GM21737 (cell line): Measurements from ENCODE around the gene CHAT.

Source experiments
- ATAC-seq: cut with Tn5 transposase; IDR thresholded peaks from one replicate; pipeline ENCODE4 v1.9.1; 2021; ENCODE audit warnings: mild to moderate bottlenecking, moderate library complexity; ENCODE audit not compliant: unreplicated experiment

The CHAT gene

GRCh38 chr10:49613882-49614241 is at the start of gene CHAT:
TSS of gene CHAT (plus strand) at chr10:49614037. CDS start at chr10:49614190, 153 bp downstream.
- ATAC-seq = no peak

- no peak for ATAC-seq
Observed at GRCh38 chr10:49564461-49565009, 49.3 kb upstream of the CHAT start.

- no peak for ATAC-seq
Observed at GRCh38 chr10:49567810-49568209, 46.0 kb upstream of the CHAT start.

GRCh38 chr10:49568235-49568634 is 45.6 kb upstream of the CHAT start:
- ATAC-seq = no peak

- no peak for ATAC-seq
Observed at GRCh38 chr10:49569031-49569631, 44.7 kb upstream of the CHAT start.

GRCh38 chr10:49571388-49571787 is 42.4 kb upstream of the CHAT start:
- ATAC-seq = no peak

GRCh38 chr10:49572594-49573114 is 41.2 kb upstream of the CHAT start:
- no peak for ATAC-seq

GRCh38 chr10:49575489-49576072 is 38.3 kb upstream of the CHAT start:
- no peak for ATAC-seq

- ATAC-seq = no peak
Observed at GRCh38 chr10:49577182-49577925, 36.5 kb upstream of the CHAT start.

GRCh38 chr10:49578392-49578791 is 35.4 kb upstream of the CHAT start:
- ATAC-seq = no peak

GRCh38 chr10:49579621-49580020 is 34.2 kb upstream of the CHAT start:
- no peak for ATAC-seq

GRCh38 chr10:49585387-49585786 is 28.4 kb upstream of the CHAT start:
- ATAC-seq = no peak

- ATAC-seq = no peak
Observed at GRCh38 chr10:49587981-49588380, 25.9 kb upstream of the CHAT start.

GRCh38 chr10:49592726-49593563 is 20.9 kb upstream of the CHAT start:
- no peak for ATAC-seq

- ATAC-seq = no peak
Observed at GRCh38 chr10:49593564-49593875, 20.3 kb upstream of the CHAT start.

- no peak for ATAC-seq
Observed at GRCh38 chr10:49593998-49594397, 19.8 kb upstream of the CHAT start.

GRCh38 chr10:49594594-49594993 is 19.2 kb upstream of the CHAT start:
- ATAC-seq = no peak

- ATAC-seq = no peak
Observed at GRCh38 chr10:49595003-49595712, 18.7 kb upstream of the CHAT start.

- no peak for ATAC-seq
Observed at GRCh38 chr10:49595713-49596492, 17.9 kb upstream of the CHAT start.

GRCh38 chr10:49596493-49596809 is 17.4 kb upstream of the CHAT start:
- no peak for ATAC-seq
